HG02852 (cell line): ENCODE data around the gene ZIC3.
"Not testable (repeated sequence)": the region's sequence is repeated elsewhere in the genome, so short reads cannot be mapped to it uniquely, and the experiment has no call there.

ENCODE experiments used
- ATAC-seq: cut with Tn5 transposase; IDR thresholded peaks from one replicate; pipeline ENCODE4 v1.9.1; 2021; ENCODE audit warnings: mild to moderate bottlenecking, moderate library complexity; ENCODE audit not compliant: unreplicated experiment

Gene ZIC3

GRCh38 chrX:137565921-137566745, at the start of gene ZIC3:
ZIC3 (plus strand) TSS chrX:137566127; CDS start chrX:137566692, 565 bp downstream.
- ATAC-seq: no peak

GRCh38 chrX:137519459-137519858, 46.5 kb upstream of the ZIC3 start:
- no peak for ATAC-seq

- no peak for ATAC-seq
Observed at GRCh38 chrX:137545711-137546651, 19.9 kb upstream of the ZIC3 start.

- ATAC-seq: no peak
Observed at GRCh38 chrX:137547291-137547690, 18.6 kb upstream of the ZIC3 start.

- no peak for ATAC-seq
Observed at GRCh38 chrX:137548261-137548660, 17.7 kb upstream of the ZIC3 start.

GRCh38 chrX:137549073-137549472, 16.9 kb upstream of the ZIC3 start:
- no peak for ATAC-seq

- ATAC-seq: no peak
Observed at GRCh38 chrX:137549851-137550664, 15.9 kb upstream of the ZIC3 start.

- no peak for ATAC-seq
Observed at GRCh38 chrX:137550665-137551261, 15.2 kb upstream of the ZIC3 start.

- ATAC-seq: not testable (repeated sequence)
Observed at GRCh38 chrX:137552098-137552497, 13.8 kb upstream of the ZIC3 start.

- ATAC-seq: no peak
Observed at GRCh38 chrX:137562096-137562495, 3.8 kb upstream of the ZIC3 start.

- ATAC-seq: no peak
Observed at GRCh38 chrX:137563681-137564651, 2.0 kb upstream of the ZIC3 start.

- no peak for ATAC-seq
Observed at GRCh38 chrX:137565318-137565904, 516 bp upstream of the ZIC3 start.

- no peak for ATAC-seq
Observed at GRCh38 chrX:137566746-137567679, 1.1 kb downstream of the ZIC3 start.

- ATAC-seq: no peak
Observed at GRCh38 chrX:137567682-137568232, 1.8 kb downstream of the ZIC3 start.

GRCh38 chrX:137568741-137569469, 3.0 kb downstream of the ZIC3 start:
- no peak for ATAC-seq

- no peak for ATAC-seq
Observed at GRCh38 chrX:137569470-137569891, 3.6 kb downstream of the ZIC3 start.
